ENCODE data around the gene PLAC8L1. TPM values are rescaled to one million over a fixed set of nuclear protein-coding genes. Genes with fewer than 3 reads are reported as not detected.

Gene PLAC8L1
- total RNA-seq, 1 experiment from 2014 or later = 0.52 TPM

GRCh38 chr5:146055432-146055831 is 49.9 kb downstream of the PLAC8L1 start:
- Histone ChIP-seq H3K79me1 (ENCODE audit: insufficient read depth, low read depth, low read length, poor library complexity, severe bottlenecking) (no peaks in the 10 kb centered on the region), H2AK5ac (ENCODE audit: insufficient read length, low read length) (no peak overlapping the region), H3K56ac (ENCODE audit: insufficient read length, low read depth, low read length) (no peak overlapping the region), H4K8ac (replicated peaks; ENCODE audit: insufficient read length, low read depth, low read length) (no peak overlapping the region), H2BK120ac (ENCODE audit: low read depth, low read length, poor library complexity, severe bottlenecking) (no peak overlapping the region), H3K23me2 (ENCODE audit: insufficient read length, low read depth, low read length, poor library complexity, severe bottlenecking) (no peaks in the 10 kb centered on the region), H2BK5ac (ENCODE audit: insufficient read length, low read length) (no peak overlapping the region), H4K91ac (ENCODE audit: insufficient read length, low read depth, low read length) (no peak overlapping the region), H4K20me1 (ENCODE audit: control insufficient read depth, insufficient read depth, insufficient read length) (no peaks in the 10 kb centered on the region), H3K27ac (ENCODE audit: insufficient read length, low read depth, low read length) (no peak overlapping the region), H2BK12ac (ENCODE audit: insufficient read length, low read depth, low read length) (no peak overlapping the region), H4K5ac (ENCODE audit: insufficient read length, low read depth, low read length) (no peak overlapping the region), H3K14ac (ENCODE audit: insufficient read depth, low read length) (no peak overlapping the region), H3T11ph (ENCODE audit: low read length) (no peak overlapping the region), H3K4me1 (ENCODE audit: insufficient read depth, low read length) (no peaks in the 10 kb centered on the region), H3K9me3 (ENCODE audit: control insufficient read depth, low read depth, low read length) (no peaks in the 10 kb centered on the region), H3K79me2 (ENCODE audit: insufficient read depth, low read length) (no peaks in the 10 kb centered on the region), H3K4me2 (ENCODE audit: insufficient read depth, insufficient read length, low read length) (no peak overlapping the region), H2AFZ (ENCODE audit: low read length) (no peak overlapping the region), H3K18ac (ENCODE audit: insufficient read length, low read depth, low read length) (no peak overlapping the region), H3K9ac (ENCODE audit: extremely low read depth, insufficient read length, low read length) (no peak overlapping the region), H3K23ac (ENCODE audit: insufficient read length, low read depth, low read length) (no peak overlapping the region), H2BK15ac (ENCODE audit: low read depth, low read length) (no peak overlapping the region), H3K4ac (ENCODE audit: low read depth, low read length) (no peak overlapping the region), H2BK20ac (ENCODE audit: low read depth, low read length, poor library complexity, severe bottlenecking) (no peak overlapping the region), H3K27me3 (ENCODE audit: insufficient read depth, low read length) (no peaks in the 10 kb centered on the region)
- DNase-seq = no peak
- H3K27ac Mint-ChIP-seq = no peak overlapping the region
- H3K36me3 Mint-ChIP-seq (ENCODE audit: insufficient read depth in 1 of 3, low read depth in 3 of 3) = no peaks in the 10 kb centered on the region
- no CpG with 5 or more reads among the region's 2 CpGs for WGBS (ENCODE audit: extremely low coverage, insufficient read length, low lambda C conversion rate)
- peaks cover 3 to 8% of the 10 kb centered on the region in 2 experiments; a peak in 2 of 4 replicates for H3K4me1 Mint-ChIP-seq
- H3K9me3 Mint-ChIP-seq = no peaks in the 10 kb centered on the region; a peak in 1 of 5 replicates
- TF ChIP-seq CTCF (conservative IDR thresholded peaks at IDR 0.05) = no peak
- H3K4me3 Mint-ChIP-seq = no peak overlapping the region
- peaks cover 5% of the 10 kb centered on the region; the same call in 1 of the 2 replicates for H3K27me3 Mint-ChIP-seq (ENCODE audit: low read depth)
